Epithelial cell of esophagus (primary cell): ENCODE data around the gene HCK.

ENCODE experiments used
- DNase-seq: peaks from one replicate; pipeline ENCODE4 v3.0.0; 2010; ENCODE audit warnings: low read depth
- H3K4me3 ChIP-seq: 2 replicates; pipeline ENCODE4 v1.5.1; 2011; ENCODE audit warnings: mild to moderate bottlenecking, low read length, control low read depth
- TF ChIP-seq, protein P1 (sequence below): IDR thresholded peaks from 2 replicates; pipeline ENCODE4 v1.5.1; 2011; ENCODE audit warnings: low read depth, mild to moderate bottlenecking, low read length, control low read depth, inconsistent platforms; ENCODE audit not compliant: insufficient read depth; ENCODE audit errors: missing control alignments

Gene HCK

DNA sequence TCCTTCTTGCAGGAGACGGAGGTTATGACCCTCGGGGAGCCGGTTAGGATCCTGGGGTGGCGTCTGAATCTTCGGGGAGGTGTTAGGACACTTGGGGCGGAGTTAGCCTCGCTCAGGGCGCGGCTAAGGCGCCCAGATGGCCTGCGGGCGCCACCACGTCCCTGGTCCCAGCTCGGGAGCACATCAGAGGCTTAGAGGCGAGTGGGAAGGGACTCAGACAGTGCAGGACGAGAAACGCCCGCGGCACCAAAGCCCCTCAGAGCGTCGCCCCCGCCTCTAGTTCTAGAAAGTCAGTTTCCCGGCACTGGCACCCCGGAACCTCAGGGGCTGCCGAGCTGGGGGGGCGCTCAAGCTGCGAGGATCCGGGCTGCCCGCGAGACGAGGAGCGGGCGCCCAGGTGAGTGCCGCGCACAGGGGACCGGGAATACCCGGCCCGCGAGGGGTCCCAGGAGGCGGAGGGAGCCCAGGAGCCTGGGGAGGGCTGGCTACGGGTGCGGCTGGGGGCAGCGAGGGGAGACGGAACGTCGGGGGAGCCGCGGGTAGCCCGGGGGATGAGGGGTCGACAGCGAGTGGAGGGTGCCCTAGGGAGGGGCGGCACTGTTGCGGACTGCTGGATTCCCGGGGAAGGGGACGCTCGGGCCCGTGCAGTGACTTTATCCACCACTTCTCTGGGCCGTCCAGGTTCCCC is at the start of gene HCK:
HCK (plus strand) TSS at position 153 of the 688 bp plus-strand sequence.
- H3K4me3 ChIP-seq: no peak within 1 kb of the TSS
- DNase-seq: no peak
- TF ChIP-seq, protein P1, sequence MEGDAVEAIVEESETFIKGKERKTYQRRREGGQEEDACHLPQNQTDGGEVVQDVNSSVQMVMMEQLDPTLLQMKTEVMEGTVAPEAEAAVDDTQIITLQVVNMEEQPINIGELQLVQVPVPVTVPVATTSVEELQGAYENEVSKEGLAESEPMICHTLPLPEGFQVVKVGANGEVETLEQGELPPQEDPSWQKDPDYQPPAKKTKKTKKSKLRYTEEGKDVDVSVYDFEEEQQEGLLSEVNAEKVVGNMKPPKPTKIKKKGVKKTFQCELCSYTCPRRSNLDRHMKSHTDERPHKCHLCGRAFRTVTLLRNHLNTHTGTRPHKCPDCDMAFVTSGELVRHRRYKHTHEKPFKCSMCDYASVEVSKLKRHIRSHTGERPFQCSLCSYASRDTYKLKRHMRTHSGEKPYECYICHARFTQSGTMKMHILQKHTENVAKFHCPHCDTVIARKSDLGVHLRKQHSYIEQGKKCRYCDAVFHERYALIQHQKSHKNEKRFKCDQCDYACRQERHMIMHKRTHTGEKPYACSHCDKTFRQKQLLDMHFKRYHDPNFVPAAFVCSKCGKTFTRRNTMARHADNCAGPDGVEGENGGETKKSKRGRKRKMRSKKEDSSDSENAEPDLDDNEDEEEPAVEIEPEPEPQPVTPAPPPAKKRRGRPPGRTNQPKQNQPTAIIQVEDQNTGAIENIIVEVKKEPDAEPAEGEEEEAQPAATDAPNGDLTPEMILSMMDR: no peak

DNA sequence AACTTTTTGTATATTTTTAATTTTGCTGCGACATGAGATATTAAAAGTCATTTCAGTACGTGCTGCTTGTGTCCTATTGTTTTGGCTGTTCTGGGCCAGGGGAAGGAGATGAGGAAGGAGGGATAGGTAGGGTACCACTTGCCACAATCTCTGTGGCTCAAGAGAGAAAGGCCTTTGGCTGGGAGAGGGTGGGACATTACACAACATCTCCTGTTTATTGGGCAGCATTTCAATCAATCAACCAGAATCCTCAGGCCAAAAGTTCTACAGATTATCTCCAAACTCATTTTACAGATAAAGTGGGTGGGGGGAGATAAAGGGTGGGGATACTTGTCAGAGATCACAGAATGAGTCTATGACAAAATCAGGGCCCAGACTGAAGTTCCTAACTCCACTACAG is 48.7 kb upstream of the HCK start:
- no peak for DNase-seq
- TF ChIP-seq, protein P1: no peak
- H3K4me3 ChIP-seq: no peak overlapping the region

DNA sequence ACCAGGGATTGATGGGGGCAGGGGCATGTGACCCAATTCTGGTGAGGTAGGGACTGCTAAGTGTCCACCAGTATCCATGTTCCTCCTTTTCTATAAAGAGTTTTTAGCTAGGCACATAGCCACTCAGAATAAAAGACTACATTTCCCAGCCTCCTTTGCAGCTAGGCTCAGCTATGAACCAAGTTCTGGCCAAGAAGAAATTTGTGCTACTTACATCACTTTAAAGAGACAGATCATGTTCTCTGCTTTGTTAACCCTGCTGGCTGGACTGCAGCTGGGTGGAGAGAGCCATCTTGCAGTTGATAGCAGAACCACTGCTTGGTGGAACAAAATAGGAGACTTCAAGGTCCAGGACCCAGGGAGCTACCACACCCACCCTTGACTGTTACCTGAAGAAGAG is 47.1 kb upstream of the HCK start:
- DNase-seq: no peak
- TF ChIP-seq, protein P1: no peak
- no peak overlapping the region for H3K4me3 ChIP-seq

DNA sequence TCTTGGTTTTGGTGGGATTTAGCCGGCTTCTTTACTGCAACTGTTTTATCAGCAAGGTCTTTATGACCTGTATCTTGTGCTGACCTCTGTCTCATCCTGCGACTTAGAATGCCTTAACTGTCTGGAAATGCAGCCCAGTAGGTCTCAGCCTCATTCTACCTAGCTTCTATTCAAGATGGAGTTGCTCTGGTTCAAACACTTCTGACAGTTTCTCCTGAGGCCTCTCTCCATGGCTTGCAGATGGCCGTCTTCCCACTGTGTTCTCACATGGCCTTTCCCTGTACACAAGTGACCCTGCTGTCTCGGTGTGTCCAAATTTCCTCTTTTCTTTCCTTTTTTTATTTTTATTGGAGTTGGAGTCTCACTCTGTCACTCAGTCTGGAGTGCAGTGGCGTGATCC is 46.0 kb upstream of the HCK start:
- no peak overlapping the region for H3K4me3 ChIP-seq
- TF ChIP-seq, protein P1: no peak
- no peak for DNase-seq

DNA sequence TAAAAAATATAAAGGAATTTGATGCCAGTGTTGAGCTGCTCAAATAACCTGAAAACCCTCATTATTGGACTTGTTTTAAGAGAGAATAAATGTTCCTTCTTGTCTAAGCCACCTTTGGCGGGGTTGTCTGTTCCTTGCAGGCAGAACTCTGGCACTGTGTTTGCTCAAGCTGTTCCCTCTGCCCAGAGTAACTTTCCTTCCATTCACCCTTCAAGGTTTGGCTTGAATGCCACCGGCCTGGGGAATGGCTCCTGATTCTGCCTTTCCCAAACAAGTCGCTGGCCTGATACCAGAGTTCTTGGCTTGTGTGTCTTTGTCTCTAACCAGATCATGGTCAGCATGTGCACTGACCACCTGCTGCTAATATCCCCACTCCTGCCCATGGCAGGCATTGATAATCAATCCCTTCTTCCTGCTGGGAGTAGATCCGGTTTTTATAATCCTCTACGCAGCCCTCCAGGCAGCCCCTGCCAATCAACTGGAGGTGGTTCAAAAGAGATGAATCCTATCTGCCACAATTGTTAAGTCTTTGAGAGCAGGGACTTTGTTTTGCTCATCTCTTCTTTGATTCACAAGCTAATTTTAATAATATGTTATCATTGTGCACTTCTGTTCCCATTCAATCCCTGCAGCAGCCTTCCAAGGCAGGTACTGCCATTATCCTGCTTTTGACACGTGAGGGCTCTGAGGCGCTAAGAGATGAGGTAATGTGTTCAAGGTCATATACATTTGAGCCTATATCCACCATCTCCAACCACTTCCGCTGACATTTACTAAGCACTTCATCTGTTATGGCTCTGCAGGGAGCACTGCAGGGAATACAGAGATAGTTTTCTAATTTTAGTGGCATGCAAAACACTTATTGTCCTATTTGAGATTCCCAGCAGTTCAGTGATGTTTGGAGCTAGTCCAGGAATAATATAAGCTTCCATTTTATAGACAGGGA is 44.9 kb upstream of the HCK start:
- TF ChIP-seq, protein P1: no peak
- DNase-seq: no peak
- H3K4me3 ChIP-seq: no peak overlapping the region

DNA sequence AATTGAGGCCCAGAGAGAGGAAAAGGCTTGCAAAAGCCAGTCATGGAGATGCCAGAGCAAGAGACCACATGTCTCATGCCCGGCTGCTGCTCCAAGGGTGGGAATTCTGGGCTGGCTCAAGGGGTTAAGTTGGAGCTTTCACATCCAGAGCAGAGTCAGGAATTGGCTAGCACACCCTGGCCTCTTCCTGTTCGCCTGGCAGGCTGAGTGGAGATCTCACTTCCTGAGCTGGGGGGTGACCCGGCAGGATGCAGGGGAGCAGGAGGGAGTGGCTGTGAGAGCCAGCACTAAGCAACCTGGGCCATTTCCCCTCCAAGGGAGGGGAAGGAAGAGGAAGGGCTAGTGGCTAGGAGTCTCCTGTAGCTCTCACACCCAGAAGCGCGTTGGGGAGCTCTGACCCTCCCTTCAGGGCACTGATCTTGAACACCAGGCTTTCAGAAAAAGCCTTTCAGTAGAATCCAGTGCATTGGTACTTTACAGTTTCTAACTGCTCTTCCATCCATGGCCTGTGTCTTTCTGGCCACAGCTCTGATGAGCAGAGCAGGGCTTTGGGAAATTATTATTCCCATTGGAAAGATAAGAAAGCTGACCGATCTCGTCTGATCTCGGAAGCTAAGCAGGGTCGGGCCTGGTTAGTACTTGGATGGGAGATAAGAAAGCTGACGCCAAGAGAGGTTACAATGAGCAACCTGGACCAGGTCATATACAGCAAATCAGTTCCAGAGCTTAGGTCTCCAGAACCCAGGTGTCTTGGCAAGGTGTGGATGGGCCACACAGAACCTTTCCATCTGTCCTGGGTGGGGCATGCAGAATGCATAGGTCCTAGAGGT is 44.0 kb upstream of the HCK start:
- TF ChIP-seq, protein P1: no peak

More for the DNA sequence above, 44.0 kb upstream of the HCK start:
- no peak overlapping the region for H3K4me3 ChIP-seq
- no peak for DNase-seq
